Neural cell (in vitro differentiated cells): ENCODE data around the gene XIRP1. TPM values are rescaled to one million over a fixed set of nuclear protein-coding genes. Genes with fewer than 3 reads are reported as not detected.

Experiments
- H2AFZ ChIP-seq: fragments of 200-600, 300-800 bp; sonication (generic), shearing (Covaris generic); 2 replicates; pipeline ENCODE4 v1.6.0; 2014; ENCODE audit warnings: low read depth, mild to moderate bottlenecking, antibody characterized with exemption, low read length, moderate library complexity
- H3F3A ChIP-seq: fragments of 200-600 bp; shearing (Covaris generic); 2 replicates; pipeline ENCODE4 v1.6.1; 2016; ENCODE audit warnings: mild to moderate bottlenecking, moderate library complexity, mixed read lengths, antibody characterized with exemption, low read length; ENCODE audit not compliant: insufficient read depth, poor library complexity, severe bottlenecking
- H3K27ac ChIP-seq: fragments of 200-600, 300-800 bp; sonication (generic), shearing (Covaris generic); 2 replicates; pipeline ENCODE4 v1.5.1; 2014; ENCODE audit warnings: mild to moderate bottlenecking, low read length, moderate library complexity
- H3K27me3 ChIP-seq: fragments of 300-800, 200-600 bp; sonication (generic), shearing (Covaris generic); 2 replicates; pipeline ENCODE4 v1.6.0; 2014; ENCODE audit warnings: mild to moderate bottlenecking, low read depth, low read length, moderate library complexity; ENCODE audit not compliant: insufficient read depth
- H3K36me3 ChIP-seq: fragments of 300-800, 200-600 bp; sonication (generic), shearing (Covaris generic); 2 replicates; pipeline ENCODE4 v1.5.1; 2014; ENCODE audit warnings: mild to moderate bottlenecking, antibody characterized with exemption, low read length, moderate library complexity; ENCODE audit not compliant: insufficient read depth
- H3K4me2 ChIP-seq: fragments of 300-800, 200-600 bp; sonication (generic), shearing (Covaris generic); 2 replicates; pipeline ENCODE4 v1.6.0; 2014; ENCODE audit warnings: mild to moderate bottlenecking, low read length
- H3K4me3 ChIP-seq: fragments of 300-800, 200-600 bp; sonication (generic), shearing (Covaris generic); 2 replicates; pipeline ENCODE4 v1.5.1; 2014; ENCODE audit warnings: mild to moderate bottlenecking, low read length, moderate library complexity
- H3K79me2 ChIP-seq: fragments of 200-600 bp; shearing (Covaris generic); replicated peaks from 2 replicates; pipeline ENCODE4 v1.6.0; 2014; ENCODE audit warnings: mild to moderate bottlenecking, low read length, moderate library complexity; ENCODE audit not compliant: insufficient read depth
- H3K9ac ChIP-seq: fragments of 300-800, 200-600 bp; sonication (generic), shearing (Covaris generic); 2 replicates; pipeline ENCODE4 v1.6.1; 2016; ENCODE audit warnings: mild to moderate bottlenecking, low read length, mixed read lengths
- H3K9me2 ChIP-seq: fragments of 200-600 bp; shearing (Covaris generic); 2 replicates; pipeline ENCODE4 v1.6.1; 2016; ENCODE audit warnings: mild to moderate bottlenecking, low read length, mixed read lengths; ENCODE audit not compliant: insufficient read depth
- H3K9me3 ChIP-seq: fragments of 200-600, 300-800 bp; sonication (generic), shearing (Covaris generic); 2 replicates; pipeline ENCODE4 v1.6.1; 2016; ENCODE audit warnings: mild to moderate bottlenecking, mixed run types, low read length, moderate library complexity, mixed read lengths
- H4K20me1 ChIP-seq: fragments of 200-600 bp; shearing (Covaris generic); 2 replicates; pipeline ENCODE4 v1.6.1; 2016; ENCODE audit warnings: mild to moderate bottlenecking, mixed run types; ENCODE audit not compliant: insufficient read depth
- EP300 ChIP-seq: fragments of 450-650 bp; conservative IDR thresholded peaks from 2 replicates; pipeline ENCODE4 v1.6.1; 2014; ENCODE audit warnings: antibody characterized with exemption, mild to moderate bottlenecking, moderate library complexity; ENCODE audit not compliant: poor library complexity, severe bottlenecking
- EZH2 ChIP-seq: fragments of 200-600, 300-800 bp; shearing (Covaris generic), sonication (generic); IDR thresholded peaks from 2 replicates; pipeline ENCODE4 v1.6.1; 2014; ENCODE audit warnings: antibody characterized with exemption, low read length, borderline replicate concordance, mild to moderate bottlenecking; ENCODE audit not compliant: insufficient read depth, poor library complexity, severe bottlenecking
- MXI1 ChIP-seq: fragments of 450-650 bp; conservative IDR thresholded peaks from 2 replicates; pipeline ENCODE4 v1.6.1; 2014; ENCODE audit warnings: antibody characterized with exemption, mild to moderate bottlenecking; ENCODE audit not compliant: poor library complexity, severe bottlenecking
- POLR2AphosphoS5 ChIP-seq: IDR thresholded peaks from 2 replicates; pipeline ENCODE4 v1.6.1; 2012
- RAD21 ChIP-seq: fragments of 450-650 bp; conservative IDR thresholded peaks from 2 replicates; pipeline ENCODE4 v1.6.1; 2014; ENCODE audit warnings: antibody characterized with exemption, mild to moderate bottlenecking, moderate library complexity
- SMC3 ChIP-seq: fragments of 450-650 bp; conservative IDR thresholded peaks from 2 replicates; pipeline ENCODE4 v1.6.1; 2014; ENCODE audit warnings: antibody characterized with exemption, mild to moderate bottlenecking, moderate library complexity; ENCODE audit not compliant: poor library complexity
- TAF1 ChIP-seq: IDR thresholded peaks from 2 replicates; pipeline ENCODE4 v1.6.1; 2012; ENCODE audit warnings: low read depth
- polyA plus RNA-seq: library from polyadenylated mRNA; depleted of rRNA; stranded (reverse); fragments of >200 nt; gene quantifications from 2 replicates; pipeline ENCODE4 v1.2.3, GENCODE V29; 2014
- TF ChIP-seq, protein P1 (sequence below): IDR thresholded peaks from 2 replicates; pipeline ENCODE4 v1.6.1; 2012; ENCODE audit warnings: borderline replicate concordance
- TF ChIP-seq, protein P2 (sequence below): fragments of 450-650 bp; IDR thresholded peaks from 2 replicates; pipeline ENCODE4 v1.5.1; 2014; ENCODE audit warnings: antibody characterized with exemption, mild to moderate bottlenecking, moderate library complexity; ENCODE audit not compliant: poor library complexity, severe bottlenecking

The XIRP1 gene
- polyA plus RNA-seq, 1 donor from 2014 or later: not detected

DNA sequence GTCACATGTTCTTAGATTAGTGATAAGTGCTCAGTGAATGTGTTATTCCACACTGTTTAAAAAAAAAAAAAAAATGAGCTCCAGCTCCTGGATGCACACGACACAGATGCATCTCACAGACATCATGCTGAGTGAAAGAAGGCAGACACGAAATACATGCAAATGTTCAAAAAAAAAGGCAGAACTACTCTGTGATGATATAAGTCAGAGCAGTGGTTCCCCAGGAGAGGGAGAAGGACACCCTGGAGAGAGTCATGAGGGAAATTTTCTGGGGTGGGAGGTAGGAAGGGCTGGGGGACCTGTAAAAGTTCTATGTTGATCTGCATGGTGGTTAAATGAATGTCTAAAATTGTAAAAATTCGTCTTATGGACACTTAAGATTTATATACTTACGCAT is 43.3 kb downstream of the XIRP1 start:
- H3K27me3 ChIP-seq: peaks cover 16% of the 10 kb centered on the region
- TF ChIP-seq TAF1 (no peak), MXI1 (no peak), EP300 (no peak), POLR2AphosphoS5 (no peak), RAD21 (no peak), EZH2 (no peak), SMC3 (no peak)
- TF ChIP-seq, protein P1, sequence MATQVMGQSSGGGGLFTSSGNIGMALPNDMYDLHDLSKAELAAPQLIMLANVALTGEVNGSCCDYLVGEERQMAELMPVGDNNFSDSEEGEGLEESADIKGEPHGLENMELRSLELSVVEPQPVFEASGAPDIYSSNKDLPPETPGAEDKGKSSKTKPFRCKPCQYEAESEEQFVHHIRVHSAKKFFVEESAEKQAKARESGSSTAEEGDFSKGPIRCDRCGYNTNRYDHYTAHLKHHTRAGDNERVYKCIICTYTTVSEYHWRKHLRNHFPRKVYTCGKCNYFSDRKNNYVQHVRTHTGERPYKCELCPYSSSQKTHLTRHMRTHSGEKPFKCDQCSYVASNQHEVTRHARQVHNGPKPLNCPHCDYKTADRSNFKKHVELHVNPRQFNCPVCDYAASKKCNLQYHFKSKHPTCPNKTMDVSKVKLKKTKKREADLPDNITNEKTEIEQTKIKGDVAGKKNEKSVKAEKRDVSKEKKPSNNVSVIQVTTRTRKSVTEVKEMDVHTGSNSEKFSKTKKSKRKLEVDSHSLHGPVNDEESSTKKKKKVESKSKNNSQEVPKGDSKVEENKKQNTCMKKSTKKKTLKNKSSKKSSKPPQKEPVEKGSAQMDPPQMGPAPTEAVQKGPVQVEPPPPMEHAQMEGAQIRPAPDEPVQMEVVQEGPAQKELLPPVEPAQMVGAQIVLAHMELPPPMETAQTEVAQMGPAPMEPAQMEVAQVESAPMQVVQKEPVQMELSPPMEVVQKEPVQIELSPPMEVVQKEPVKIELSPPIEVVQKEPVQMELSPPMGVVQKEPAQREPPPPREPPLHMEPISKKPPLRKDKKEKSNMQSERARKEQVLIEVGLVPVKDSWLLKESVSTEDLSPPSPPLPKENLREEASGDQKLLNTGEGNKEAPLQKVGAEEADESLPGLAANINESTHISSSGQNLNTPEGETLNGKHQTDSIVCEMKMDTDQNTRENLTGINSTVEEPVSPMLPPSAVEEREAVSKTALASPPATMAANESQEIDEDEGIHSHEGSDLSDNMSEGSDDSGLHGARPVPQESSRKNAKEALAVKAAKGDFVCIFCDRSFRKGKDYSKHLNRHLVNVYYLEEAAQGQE: no peak
- TF ChIP-seq, protein P2, sequence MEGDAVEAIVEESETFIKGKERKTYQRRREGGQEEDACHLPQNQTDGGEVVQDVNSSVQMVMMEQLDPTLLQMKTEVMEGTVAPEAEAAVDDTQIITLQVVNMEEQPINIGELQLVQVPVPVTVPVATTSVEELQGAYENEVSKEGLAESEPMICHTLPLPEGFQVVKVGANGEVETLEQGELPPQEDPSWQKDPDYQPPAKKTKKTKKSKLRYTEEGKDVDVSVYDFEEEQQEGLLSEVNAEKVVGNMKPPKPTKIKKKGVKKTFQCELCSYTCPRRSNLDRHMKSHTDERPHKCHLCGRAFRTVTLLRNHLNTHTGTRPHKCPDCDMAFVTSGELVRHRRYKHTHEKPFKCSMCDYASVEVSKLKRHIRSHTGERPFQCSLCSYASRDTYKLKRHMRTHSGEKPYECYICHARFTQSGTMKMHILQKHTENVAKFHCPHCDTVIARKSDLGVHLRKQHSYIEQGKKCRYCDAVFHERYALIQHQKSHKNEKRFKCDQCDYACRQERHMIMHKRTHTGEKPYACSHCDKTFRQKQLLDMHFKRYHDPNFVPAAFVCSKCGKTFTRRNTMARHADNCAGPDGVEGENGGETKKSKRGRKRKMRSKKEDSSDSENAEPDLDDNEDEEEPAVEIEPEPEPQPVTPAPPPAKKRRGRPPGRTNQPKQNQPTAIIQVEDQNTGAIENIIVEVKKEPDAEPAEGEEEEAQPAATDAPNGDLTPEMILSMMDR: no peak
- no peak overlapping the region for H3K4me3 ChIP-seq
- no peak overlapping the region for H3K9ac ChIP-seq
- H3K9me3 ChIP-seq: no peaks in the 10 kb centered on the region
- H4K20me1 ChIP-seq: no peaks in the 10 kb centered on the region
- H3K9me2 ChIP-seq: no peaks in the 10 kb centered on the region
- no peak overlapping the region for H3K27ac ChIP-seq
- no peaks in the 10 kb centered on the region for H3F3A ChIP-seq
- no peaks in the 10 kb centered on the region for H3K36me3 ChIP-seq
- H3K4me2 ChIP-seq: no peak overlapping the region
- H2AFZ ChIP-seq: no peak overlapping the region
- H3K79me2 ChIP-seq: no peaks in the 10 kb centered on the region

DNA sequence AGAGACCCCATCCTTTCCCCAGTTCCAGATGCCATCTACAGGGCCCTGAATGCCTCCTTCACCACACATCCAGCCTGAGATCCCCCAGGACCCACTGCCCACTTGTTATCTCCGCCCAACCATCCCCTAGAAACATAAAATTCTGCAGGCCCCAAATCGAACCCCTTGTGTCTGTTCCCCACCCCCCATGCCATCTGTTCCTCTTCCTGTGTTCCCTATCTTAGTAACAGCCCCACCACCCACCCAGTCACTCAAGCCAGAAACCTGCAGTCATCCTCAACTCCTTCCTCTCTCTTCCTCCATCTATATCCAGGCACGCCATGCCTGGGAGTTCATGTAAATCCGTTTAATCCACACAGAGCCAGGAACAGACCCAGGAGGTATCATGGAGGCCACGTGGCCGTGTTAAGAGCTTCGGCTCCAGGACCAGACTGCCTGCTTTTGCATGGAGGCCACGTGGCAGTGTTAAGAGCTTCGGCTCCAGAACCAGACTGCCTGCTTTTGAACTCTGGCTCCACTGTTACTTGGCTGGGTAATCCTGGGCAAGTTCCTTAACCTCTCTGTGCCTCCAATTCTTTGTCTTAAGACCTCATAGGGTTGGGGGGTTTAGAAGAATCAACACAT is 43.8 kb downstream of the XIRP1 start:
- H3F3A ChIP-seq: no peaks in the 10 kb centered on the region
- no peak overlapping the region for H3K27ac ChIP-seq
- no peaks in the 10 kb centered on the region for H3K9me2 ChIP-seq
- H3K9ac ChIP-seq: no peak overlapping the region
- no peaks in the 10 kb centered on the region for H3K9me3 ChIP-seq
- no peaks in the 10 kb centered on the region for H3K79me2 ChIP-seq
- TF ChIP-seq, protein P1: no peak
- no peak for TF ChIP-seq RAD21
- no peak for TF ChIP-seq TAF1
- TF ChIP-seq MXI1: no peak
- TF ChIP-seq EZH2: no peak
- no peak for TF ChIP-seq EP300
- no peak for TF ChIP-seq SMC3
- TF ChIP-seq, protein P2: no peak
- no peak for TF ChIP-seq POLR2AphosphoS5
- H3K4me2 ChIP-seq: no peak overlapping the region
- H3K36me3 ChIP-seq: no peaks in the 10 kb centered on the region
- peaks cover 16% of the 10 kb centered on the region for H3K27me3 ChIP-seq
- no peak overlapping the region for H3K4me3 ChIP-seq
- H4K20me1 ChIP-seq: no peaks in the 10 kb centered on the region
- H2AFZ ChIP-seq: no peak overlapping the region
